Right cardiac atrium (tissue), 5 donors: ENCODE results near the gene SDCCAG8. TPM values are rescaled to one million over a fixed set of nuclear protein-coding genes. Genes with fewer than 3 reads are reported as not detected.
"Not testable (repeated sequence)": the region's sequence is repeated elsewhere in the genome, so short reads cannot be mapped to it uniquely, and the experiment has no call there.

Experiments used
- ATAC-seq, 2 donors: fragments of 200-7000 bp; cut with Tn5 transposase; one replicate each; pipeline versions ENCODE4 v1.8.0 to v1.9.1; 2020; ENCODE audit warnings: moderate library complexity in 2 of 2, mild to moderate bottlenecking in 1 of 2
- DNase-seq, 3 donors: peaks; one replicate each; pipeline ENCODE4 v3.0.0-alpha.2; 2020
- H3K27ac ChIP-seq: one replicate; pipeline ENCODE4 v1.5.1; 2013; ENCODE audit warnings: mild to moderate bottlenecking, low read length, control low read depth, moderate library complexity
- H3K27me3 ChIP-seq: one replicate; pipeline ENCODE4 v1.6.1; 2013; ENCODE audit not compliant: control insufficient read depth, insufficient read depth
- H3K4me1 ChIP-seq: one replicate; pipeline ENCODE4 v1.6.1; 2013; ENCODE audit warnings: low read length; ENCODE audit not compliant: control insufficient read depth, insufficient read depth
- H3K4me3 ChIP-seq: one replicate; pipeline ENCODE4 v1.5.1; 2013; ENCODE audit warnings: low read length, control low read depth
- H3K9me3 ChIP-seq: one replicate; pipeline ENCODE4 v1.6.1; 2013; ENCODE audit warnings: low read length; ENCODE audit not compliant: control insufficient read depth
- WGBS: extraction: QIAGEN DNeasy Blood & Tissue Kit; methylation state at CpG from one replicate; pipeline ENCODE4 v1.1.7; 2013; 5-methylcytosine and 5-hydroxymethylcytosine counted together
- intact Hi-C, 4 donors: fragments of 100-400 bp; cut with DNase I; formaldehyde crosslinking; loops; one replicate each; pipeline versions ENCODE4 v1.11.0 to v1.14.0; 2022 to 2023
- polyA plus RNA-seq: library from polyadenylated mRNA; stranded (reverse); fragments of 200-250 nt; gene quantifications from one replicate; pipeline ENCODE4 v1.2.3, GENCODE V29; 2013
- total RNA-seq, 4 donors: library from RNA; stranded (reverse); fragmentation: NEBNext Ultra II Directional; extraction: Animal tissue kit (Norgen Biotek cat#: 25700); gene quantifications; one replicate each; pipeline ENCODE4 v1.2.1, GENCODE V29; 2021
- donor health status: healthy with polysubstance abuse.
- donor health status: DM: no; HTN: yes; CAD: no.
- donor health status: DM: no; HTN: no; CAD: no.
- donor health status: DM: no; HTN: yes; CAD: no; lungs with severe emphysema.
- donor health status: DM: yes; HTN: yes; CAD: no.

SDCCAG8 gene
- total and polyA plus RNA-seq, 5 donors = 16.9 to 31.7 (median 26.6) TPM

DNA sequence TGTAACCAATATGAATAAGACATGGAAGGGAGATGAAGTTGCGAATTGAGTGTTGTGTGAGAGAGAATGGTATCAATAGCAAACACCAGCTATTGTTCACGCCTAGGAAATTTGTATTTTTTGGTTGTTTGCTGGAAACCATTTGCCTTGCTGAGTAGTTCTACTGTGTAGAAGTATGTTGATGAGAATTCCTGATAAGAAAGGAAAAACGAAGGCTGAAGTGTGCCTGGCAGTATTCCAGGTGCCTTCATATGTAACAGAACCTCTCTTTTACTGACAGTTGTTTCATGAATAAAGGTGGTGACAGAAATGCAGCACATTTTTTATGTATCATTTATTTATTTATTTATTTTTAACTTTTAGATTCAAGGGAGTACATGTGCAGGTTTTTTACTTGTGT, 79.5 kb downstream of the SDCCAG8 start:
- ATAC-seq (no peak), DNase-seq (no peak)
- intact Hi-C loops = loop anchor here in 1 of 4 donors (10.0 kb wide), 1 partner anchor 610 kb away; no protein-coding TSS in a partner anchor
- Histone ChIP-seq H3K9me3 (no peaks in the 10 kb centered on the region), H3K27ac (no peak overlapping the region), H3K4me1 (no peaks in the 10 kb centered on the region), H3K27me3 (no peaks in the 10 kb centered on the region), H3K4me3 (no peak overlapping the region)
- 77% methylated on average over 3 of the region's 3 CpGs for WGBS

DNA sequence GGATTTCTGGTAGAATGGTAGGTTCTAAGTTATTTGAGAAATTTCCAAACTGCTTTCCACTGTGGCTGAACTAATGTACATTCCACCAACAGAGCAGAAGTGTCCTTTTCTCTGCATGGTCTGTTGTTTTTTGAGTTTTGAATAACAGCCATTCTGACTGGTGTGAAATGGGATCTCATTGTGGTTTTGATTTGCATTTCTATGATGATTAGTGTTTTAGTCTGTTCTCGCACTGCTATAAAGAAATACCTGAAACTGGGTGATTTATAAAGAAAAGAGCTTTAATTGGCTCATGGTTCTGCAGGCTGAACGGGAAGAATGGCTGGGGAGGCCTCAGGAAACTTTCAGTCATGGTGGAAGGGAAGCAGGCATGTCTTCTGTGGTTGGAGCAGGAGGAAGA, 80.3 kb downstream of the SDCCAG8 start:
- Histone ChIP-seq H3K4me3 (no peak overlapping the region), H3K9me3 (no peaks in the 10 kb centered on the region), H3K27me3 (no peaks in the 10 kb centered on the region), H3K4me1 (no peaks in the 10 kb centered on the region), H3K27ac (no peak overlapping the region)
- intact Hi-C loops = loop anchor here in 1 of 4 donors (10.0 kb wide), 1 partner anchor 611 kb away; no protein-coding TSS in a partner anchor
- DNase-seq (no peak), ATAC-seq (no peak)
- 88% methylated on average over 2 of the region's 2 CpGs for WGBS

DNA sequence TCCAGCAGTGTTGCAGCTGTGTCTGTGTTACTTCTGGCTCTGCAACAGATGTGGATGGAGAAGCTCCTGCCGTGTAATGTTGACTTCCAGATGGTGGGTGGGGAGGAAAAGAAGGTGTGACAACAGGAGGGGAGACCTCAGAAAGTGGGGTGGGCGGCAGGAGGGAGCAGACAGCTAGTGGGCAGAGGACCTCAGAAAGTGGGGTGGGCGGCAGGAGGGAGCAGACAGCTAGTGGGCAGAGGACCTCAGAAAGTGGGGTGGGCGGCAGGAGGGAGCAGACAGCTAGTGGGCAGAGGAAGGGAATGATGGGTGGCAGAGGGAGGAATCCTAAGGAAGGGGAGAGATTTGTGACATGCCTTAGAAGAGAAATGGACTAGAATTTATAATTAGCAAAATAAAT, 83.0 kb downstream of the SDCCAG8 start:
- H3K4me3 ChIP-seq, H3K27ac ChIP-seq, H3K27me3 ChIP-seq, H3K4me1 ChIP-seq, DNase-seq, ATAC-seq, H3K9me3 ChIP-seq: not testable (repeated sequence)
- 90% methylated on average over 4 of the region's 4 CpGs for WGBS
- intact Hi-C loops = loop anchor here in 1 of 4 donors (10.0 kb wide), 1 partner anchor 614 kb away; no protein-coding TSS in a partner anchor

DNA sequence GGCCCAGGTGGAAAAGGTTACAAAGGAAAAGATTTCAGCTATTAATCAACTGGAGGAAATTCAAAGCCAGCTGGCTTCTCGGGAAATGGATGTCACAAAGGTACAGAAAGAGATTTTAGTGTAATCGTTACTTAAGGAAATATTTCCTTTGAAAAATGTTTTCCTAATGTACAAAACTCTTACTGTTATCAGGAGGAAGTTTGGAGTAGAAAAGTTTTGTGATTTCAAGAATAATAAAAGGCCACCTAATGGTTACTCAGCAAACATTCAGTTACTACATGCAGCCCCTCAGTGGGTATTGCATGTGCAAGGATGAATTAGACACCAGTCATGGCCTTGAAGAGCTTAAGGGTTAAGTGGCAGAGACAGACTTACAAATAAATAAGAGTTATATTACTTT, 85.2 kb downstream of the SDCCAG8 start:
- H3K4me1 ChIP-seq = no peaks in the 10 kb centered on the region
- no peak overlapping the region for H3K27ac ChIP-seq
- intact Hi-C loops = loop anchor here in 2 of 4 donors (10.0 kb wide), 1 partner anchor 934 kb away; no protein-coding TSS in a partner anchor
- no peaks in the 10 kb centered on the region for H3K9me3 ChIP-seq
- DNase-seq (no peak), ATAC-seq (no peak)
- 72% methylated on average over 2 of the region's 2 CpGs for WGBS
- no peaks in the 10 kb centered on the region for H3K27me3 ChIP-seq
- no peak overlapping the region for H3K4me3 ChIP-seq

DNA sequence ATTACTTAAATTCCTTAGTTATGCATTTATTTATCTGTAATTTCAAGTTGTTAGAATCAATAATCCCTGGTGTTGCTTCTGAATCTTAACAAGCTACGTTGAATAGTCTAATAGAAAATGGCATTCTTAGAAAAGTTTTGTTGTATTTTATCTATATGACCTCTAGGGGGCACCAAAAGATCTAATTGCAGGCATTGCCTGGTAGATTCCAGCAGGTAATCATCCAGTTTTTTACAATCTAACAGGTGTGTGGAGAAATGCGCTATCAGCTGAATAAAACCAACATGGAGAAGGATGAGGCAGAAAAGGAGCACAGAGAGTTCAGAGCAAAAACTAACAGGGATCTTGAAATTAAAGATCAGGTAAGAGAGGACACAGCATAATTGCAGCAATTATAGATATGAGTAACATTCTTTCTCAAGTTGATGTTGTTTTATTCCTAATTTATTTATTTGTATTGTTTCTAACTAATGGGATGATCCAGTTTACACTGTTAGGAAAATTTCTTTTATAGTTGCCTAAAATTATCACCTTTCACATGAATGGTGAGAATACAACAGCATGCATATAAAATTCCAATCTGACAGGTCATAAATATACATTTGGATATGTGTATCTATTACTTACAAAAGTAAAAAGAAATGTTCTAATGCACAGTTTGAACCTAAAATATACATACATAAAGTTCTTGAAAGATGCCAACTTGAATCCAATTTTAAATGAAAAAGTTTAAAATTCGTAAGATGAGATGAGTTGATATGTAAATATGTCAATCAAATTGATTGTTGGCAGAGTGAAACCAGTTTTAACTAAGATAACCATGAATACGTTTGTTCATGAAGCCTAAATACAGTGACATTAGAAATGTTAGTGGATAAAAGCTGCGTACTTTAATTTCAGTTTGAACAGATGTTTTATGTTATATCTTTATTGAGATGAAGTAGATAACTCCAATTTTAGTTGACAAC, 88.4 kb downstream of the SDCCAG8 start:
- intact Hi-C loops = loop anchor here in 2 of 4 donors (10.0 kb wide), 1 partner anchor 931 kb away; no protein-coding TSS in a partner anchor
- no peak for ATAC-seq
- no peaks in the 10 kb centered on the region for H3K27me3 ChIP-seq
- H3K4me1 ChIP-seq = no peaks in the 10 kb centered on the region
- no peak overlapping the region for H3K4me3 ChIP-seq
- H3K27ac ChIP-seq = no peak overlapping the region
- WGBS = 65% methylated on average over 5 of the region's 5 CpGs
- no peaks in the 10 kb centered on the region for H3K9me3 ChIP-seq
- no peak for DNase-seq

DNA sequence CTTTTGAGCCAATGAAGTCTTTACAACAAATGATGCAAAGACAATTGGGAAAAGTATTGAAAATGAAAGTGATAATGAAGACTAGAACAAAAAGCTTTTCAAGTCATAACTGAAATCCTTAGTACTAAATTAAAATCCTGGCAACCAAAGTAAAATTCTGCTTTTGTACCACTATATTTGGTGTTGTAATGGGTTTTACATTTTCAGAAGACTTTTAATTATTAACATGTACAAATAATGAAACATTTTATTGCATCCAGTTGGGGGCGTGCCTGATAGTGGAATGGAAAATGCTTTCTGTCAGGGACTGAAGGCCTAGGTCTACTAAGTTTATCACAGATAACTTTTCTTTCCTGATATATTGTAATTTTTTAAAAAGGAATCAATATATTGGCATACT, 89.4 kb downstream of the SDCCAG8 start:
- intact Hi-C loops = loop anchor here in 3 of 4 donors (5.0 to 10.0 kb wide), 2 partner anchors 927 to 930 kb away; no protein-coding TSS in a partner anchor
- 67% methylated on average over 1 of the region's 1 CpG for WGBS

DNA sequence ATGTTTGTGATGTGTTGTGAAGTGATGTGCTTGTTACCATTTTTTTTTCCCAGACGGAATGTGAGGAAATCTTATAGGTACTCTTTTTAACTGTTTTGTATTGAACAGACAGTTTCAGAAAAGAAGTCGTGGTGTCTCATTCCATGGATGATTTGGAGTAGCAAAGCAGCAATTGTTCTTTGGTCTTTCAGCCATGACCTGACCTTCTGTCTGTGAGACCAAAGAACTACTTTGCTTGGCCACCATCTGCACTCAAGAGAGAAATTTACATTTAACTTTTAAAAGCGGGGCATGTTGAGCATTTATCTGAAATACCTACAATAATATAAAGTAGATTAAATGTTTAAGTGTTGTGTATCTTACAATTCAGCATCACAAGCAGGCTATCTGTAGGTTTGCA, 90.2 kb downstream of the SDCCAG8 start:
- no peak overlapping the region for H3K27ac ChIP-seq
- H3K4me3 ChIP-seq = no peak overlapping the region
- intact Hi-C loops = loop anchor here in 3 of 4 donors (5.0 to 10.0 kb wide), 2 partner anchors 926 to 929 kb away; no protein-coding TSS in a partner anchor
- no peaks in the 10 kb centered on the region for H3K4me1 ChIP-seq
- 88% methylated on average over 3 of the region's 3 CpGs for WGBS
- no peaks in the 10 kb centered on the region for H3K27me3 ChIP-seq
- no peaks in the 10 kb centered on the region for H3K9me3 ChIP-seq
- ATAC-seq (no peak), DNase-seq (no peak)

More for the DNA sequence above, 89.4 kb downstream of the SDCCAG8 start:
- Histone ChIP-seq H3K4me1 (no peaks in the 10 kb centered on the region), H3K4me3 (no peak overlapping the region), H3K27ac (no peak overlapping the region), H3K9me3 (no peaks in the 10 kb centered on the region), H3K27me3 (no peaks in the 10 kb centered on the region)
- ATAC-seq (no peak), DNase-seq (no peak)

DNA sequence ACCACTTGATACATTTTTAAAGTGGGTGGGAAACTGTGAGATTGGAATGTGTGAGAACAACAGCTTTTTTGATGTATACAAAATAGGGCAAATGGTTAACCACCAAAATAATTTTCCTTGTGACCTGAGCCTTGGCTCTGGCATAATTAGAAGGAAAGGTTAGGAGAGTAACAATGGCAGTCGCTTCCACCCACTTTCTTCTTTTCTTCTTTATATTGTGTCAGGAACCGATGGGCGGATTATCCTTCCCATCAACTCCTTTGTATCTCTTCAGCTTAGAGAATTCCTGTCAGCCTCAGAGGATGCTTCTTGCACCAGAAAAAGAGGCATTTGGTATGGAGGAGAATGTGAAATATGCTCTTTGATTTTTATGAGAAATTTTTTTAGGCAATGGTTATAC, 90.6 kb downstream of the SDCCAG8 start:
- no peak for DNase-seq
- no peaks in the 10 kb centered on the region for H3K9me3 ChIP-seq
- H3K4me3 ChIP-seq = no peak overlapping the region
- no peaks in the 10 kb centered on the region for H3K4me1 ChIP-seq
- intact Hi-C loops = loop anchor here in 3 of 4 donors (5.0 to 10.0 kb wide), 2 partner anchors 926 to 928 kb away; no protein-coding TSS in a partner anchor
- no peaks in the 10 kb centered on the region for H3K27me3 ChIP-seq
- WGBS = 91% methylated on average over 3 of the region's 3 CpGs
- no peak for ATAC-seq
- H3K27ac ChIP-seq = no peak overlapping the region

DNA sequence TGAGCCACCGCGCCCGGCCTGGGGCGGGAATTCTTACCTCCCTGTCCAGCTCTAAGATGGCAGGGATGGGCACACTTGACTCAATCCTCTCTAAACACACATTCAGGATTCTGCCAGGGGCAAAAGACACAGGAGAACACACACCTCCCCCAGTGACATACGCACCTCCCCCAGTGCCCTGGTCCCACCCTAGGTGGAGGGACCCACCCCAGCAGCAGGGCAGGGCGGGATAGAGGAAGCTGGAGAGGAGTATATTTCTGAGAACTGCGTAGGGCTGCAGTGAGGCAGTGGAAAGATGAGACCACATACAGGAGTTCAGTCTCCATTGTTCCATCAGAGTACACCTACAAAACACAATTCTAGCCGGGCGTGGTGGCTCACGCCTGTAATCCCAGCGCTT, 92.5 kb downstream of the SDCCAG8 start:
- H3K27ac ChIP-seq = no peak overlapping the region
- no peak for ATAC-seq
- no peaks in the 10 kb centered on the region for H3K27me3 ChIP-seq
- WGBS = 98% methylated on average over 11 of the region's 11 CpGs
- no peaks in the 10 kb centered on the region for H3K4me1 ChIP-seq
- H3K9me3 ChIP-seq = no peaks in the 10 kb centered on the region
- H3K4me3 ChIP-seq = no peak overlapping the region
- intact Hi-C loops = loop anchor here in 3 of 4 donors (5.0 to 10.0 kb wide), 2 partner anchors 924 to 926 kb away; no protein-coding TSS in a partner anchor
- no peak for DNase-seq

DNA sequence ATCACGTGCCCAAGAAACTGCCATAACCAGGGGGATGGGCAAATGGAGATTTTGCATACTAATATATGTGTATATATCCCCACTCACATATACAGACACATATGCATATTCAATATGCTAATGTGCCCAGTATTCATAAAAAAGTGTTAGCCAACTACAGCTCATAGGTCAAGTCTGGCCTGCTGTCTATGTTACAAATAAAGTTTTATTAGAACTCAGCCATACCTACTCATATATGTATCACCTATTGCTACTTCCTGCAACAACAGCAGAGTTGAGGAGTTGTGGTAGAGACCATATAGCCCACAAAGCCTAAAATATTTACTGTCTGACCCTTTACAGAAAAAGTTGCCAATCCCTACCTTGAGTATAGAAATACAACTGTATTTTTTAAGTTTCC, 93.3 kb downstream of the SDCCAG8 start:
- H3K4me1 ChIP-seq = no peaks in the 10 kb centered on the region
- intact Hi-C loops = loop anchor here in 3 of 4 donors (5.0 to 10.0 kb wide), 2 partner anchors 923 to 926 kb away; no protein-coding TSS in a partner anchor
- 99% methylated on average over 1 of the region's 1 CpG for WGBS

DNA sequence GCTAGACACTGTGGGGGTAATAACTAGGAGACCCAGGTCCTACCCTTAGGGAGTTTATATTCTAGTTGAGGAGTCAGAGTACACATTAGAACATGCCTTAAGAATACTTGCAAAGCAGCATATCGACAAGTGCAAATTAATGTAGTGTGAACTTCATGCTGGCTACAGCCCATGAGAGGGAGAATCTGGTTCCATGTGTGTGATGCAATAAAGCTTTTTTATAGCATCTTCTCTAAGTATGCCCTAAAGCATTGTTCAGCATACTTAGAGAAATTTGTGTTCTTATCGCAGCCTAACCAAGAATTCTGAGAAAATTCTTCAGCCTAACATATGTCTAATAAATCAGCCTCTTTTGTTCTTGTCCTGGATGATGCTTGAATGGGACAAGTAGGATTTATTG, 95.5 kb downstream of the SDCCAG8 start:
- Histone ChIP-seq H3K27ac (no peak overlapping the region), H3K9me3 (no peaks in the 10 kb centered on the region), H3K27me3 (no peaks in the 10 kb centered on the region), H3K4me1 (no peaks in the 10 kb centered on the region), H3K4me3 (no peak overlapping the region)
- 98% methylated on average over 2 of the region's 2 CpGs for WGBS
- intact Hi-C loops = loop anchor here in 1 of 4 donors (5.0 to 10.0 kb wide), 2 partner anchors 593 to 921 kb away; no protein-coding TSS in a partner anchor
- ATAC-seq (no peak), DNase-seq (no peak)

More for the DNA sequence above, 93.3 kb downstream of the SDCCAG8 start:
- Histone ChIP-seq H3K9me3 (no peaks in the 10 kb centered on the region), H3K4me3 (no peak overlapping the region), H3K27me3 (no peaks in the 10 kb centered on the region), H3K27ac (no peak overlapping the region)
- ATAC-seq (no peak), DNase-seq (no peak)
